COLO829 (cell line): ENCODE data around the gene HAND2.

ENCODE experiments used
- DNase-seq: peaks from one replicate; pipeline ENCODE4 v3.0.0; 2012; ENCODE audit warnings: low spot score

Gene HAND2

DNA sequence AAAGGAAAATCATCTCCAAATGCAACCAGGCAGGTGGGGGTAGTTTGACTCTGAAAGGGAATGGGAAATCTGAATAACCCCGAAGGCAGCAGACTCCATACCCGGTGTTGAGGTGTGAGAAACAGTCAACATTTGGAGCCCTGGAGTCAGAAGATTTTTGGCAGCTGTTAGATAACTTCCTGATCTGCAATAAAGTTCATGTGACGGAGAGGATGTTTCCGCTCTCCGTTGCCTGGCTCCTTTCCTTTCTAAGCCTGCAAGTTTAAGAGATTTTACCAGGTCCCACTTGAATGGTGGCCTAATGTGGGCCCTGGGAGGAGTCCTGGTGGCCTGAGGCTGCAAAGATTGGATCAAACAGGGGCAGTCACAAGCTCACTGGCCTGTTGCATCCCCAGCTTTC, 27.7 kb downstream of the HAND2 start:
- DNase-seq: no peak

DNA sequence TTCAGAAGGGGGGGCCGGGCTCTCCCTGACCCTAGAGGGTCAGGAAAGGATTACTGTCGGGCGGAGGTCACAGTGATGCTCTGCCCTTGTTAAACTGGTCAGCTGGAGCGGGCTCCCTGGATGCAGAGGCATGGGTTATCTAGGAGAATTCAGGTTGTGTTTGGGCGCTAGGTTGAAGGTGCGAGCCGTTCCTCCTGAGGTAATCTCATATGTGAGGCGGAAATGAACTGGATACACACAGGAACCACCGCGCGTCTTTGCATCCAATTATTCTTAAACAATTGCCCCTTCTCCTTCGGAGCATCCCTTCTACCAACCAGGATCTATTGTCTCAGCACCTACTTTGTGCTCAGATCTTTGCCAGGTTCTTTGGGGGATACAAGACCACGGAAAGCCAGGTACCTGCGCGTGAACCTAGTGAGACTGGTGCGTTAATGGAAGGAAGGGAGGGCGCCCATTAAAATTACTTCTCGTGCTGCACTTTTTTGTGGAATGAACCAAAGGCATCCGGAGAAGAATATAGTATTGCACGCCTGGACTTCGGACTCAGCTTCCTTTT, 28.4 kb downstream of the HAND2 start:
- DNase-seq: no peak

GRCh38 chr4:173500841-173501591, 29.0 kb downstream of the HAND2 start:
- DNase-seq: no peak

GRCh38 chr4:173499658-173500535, 30.1 kb downstream of the HAND2 start:
- DNase-seq: no peak

DNA sequence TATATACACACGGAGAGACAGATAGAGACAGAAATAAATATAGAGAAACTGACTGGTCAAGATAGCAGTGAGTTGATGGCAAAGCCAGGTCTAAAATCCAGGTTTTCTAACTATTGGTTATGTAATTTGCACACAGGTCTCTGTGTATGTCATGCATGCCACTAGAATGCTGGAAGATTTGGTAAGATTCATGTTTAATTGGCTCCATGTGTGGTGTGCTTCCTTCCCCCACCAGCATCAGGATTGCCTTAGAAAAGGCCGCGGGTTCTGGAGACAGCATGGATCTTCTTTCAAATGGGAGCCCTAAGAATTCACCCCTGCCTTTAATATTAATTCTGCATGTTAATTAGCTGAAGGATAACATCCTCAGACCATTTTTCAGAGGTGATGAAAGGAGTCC, 31.3 kb downstream of the HAND2 start:
- DNase-seq: no peak

DNA sequence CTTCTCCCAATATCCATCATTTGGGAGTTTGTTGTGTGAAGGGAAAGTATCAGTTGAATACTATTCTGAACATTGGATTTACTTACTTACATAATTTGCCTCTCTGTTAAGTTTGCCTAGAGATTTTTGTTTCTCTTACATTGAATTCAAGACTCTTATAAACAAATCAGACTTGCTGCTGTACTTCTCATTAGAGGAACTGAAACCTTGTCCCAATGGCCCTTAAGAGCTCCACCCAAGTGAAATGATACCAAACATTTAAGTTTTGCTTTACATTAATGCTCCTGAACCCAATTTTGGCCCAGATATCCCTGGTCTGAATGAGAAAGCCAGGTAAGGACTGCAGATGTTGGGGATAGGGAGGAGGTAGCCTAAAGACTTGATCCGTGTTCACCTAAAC, 32.0 kb downstream of the HAND2 start:
- no peak for DNase-seq

GRCh38 chr4:173494013-173494970, 35.7 kb downstream of the HAND2 start:
- peak; percentile 36 for DNase-seq

DNA sequence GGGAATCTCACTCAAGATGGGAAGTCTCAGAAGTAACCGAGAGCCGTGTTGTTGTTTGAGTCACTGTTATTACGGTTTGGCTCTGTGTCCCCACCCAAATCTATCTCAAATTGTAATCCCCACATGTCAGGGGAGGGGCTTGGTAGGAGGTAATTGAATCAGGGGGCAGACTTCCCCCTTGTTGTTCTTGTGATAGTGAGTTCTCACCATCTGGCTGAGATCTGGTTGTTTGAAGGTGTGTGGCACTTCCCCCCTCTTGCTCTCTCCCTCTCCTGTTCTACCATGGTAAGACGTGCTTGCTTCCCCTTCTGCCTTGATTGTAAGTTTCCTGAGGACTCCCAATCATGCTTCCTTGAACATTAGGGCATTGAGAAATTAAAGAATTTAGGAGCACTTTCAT, 37.0 kb downstream of the HAND2 start:
- DNase-seq: no peak

DNA sequence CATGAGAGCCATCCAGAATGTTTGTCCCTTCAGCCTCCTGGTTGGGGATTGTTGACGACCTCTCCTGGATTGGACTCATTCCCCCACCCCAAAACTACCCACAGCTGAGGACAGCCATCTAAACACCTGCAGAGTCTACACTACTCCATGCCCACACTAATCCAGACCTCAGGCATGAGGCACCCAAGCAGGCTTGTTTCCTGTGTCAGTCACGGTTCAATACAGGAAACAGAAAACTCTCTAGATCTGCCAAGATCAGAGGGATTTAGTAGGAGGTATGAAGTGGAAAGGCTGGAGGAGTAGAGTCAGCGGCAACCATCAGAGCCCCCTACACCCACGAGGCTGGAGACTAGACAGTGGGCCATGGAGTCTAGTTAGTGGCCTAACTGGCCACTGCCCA, 37.7 kb downstream of the HAND2 start:
- DNase-seq: no peak

DNA sequence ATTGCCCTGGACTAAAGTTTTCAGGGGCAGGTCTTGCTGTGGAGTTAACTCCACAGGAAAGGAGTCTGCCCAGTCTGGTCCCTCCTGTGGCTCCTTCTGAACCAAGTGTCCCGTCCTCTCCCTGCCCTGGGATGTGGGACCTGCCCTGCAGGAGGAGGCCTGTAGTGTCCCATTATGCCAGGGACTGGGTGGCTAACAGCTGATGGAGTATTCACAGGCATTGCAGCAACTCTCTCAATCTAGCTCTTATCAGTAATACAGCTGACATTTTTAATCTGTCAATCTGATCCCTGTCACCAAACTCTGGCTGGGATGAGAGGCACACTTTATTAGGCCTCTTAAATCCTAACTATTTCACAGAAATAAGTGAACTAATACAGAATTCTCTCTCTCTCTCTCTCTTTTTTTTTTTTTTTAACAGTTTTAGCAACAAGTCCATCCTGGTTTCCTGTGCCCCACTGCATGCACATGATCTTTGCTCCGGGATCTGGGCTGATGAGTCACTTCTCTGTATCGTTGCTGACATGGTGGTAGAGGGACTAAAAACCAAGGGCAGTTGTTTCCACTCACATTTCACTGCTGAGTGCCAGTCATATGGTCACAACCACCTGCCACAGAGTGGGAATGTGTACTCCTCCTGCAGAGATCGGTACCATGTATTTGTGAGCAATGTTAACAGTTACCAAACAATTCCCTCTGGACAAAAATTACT, 39.1 kb downstream of the HAND2 start:
- DNase-seq: peak; percentile 60

DNA sequence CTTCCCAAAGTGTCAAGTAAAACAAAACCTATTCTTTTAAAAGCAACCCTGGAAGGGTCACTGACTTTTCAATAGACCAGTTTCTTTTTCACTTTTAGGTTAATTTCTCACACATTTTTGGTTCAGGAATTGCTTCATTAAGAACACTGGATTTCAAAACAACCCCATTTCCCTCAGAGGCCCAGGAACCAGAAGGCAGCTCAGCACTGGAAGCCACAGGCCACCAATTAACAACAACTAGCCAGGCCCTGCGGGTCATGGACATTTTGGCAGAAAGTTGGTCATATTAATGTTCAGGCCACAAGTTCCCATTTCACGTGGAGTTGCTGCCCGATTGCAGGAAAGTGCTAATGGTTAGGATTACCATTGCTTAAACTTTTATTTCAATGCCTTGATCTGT, 39.8 kb downstream of the HAND2 start:
- DNase-seq: no peak

GRCh38 chr4:173489514-173489913, 40.5 kb downstream of the HAND2 start:
- no peak for DNase-seq

DNA sequence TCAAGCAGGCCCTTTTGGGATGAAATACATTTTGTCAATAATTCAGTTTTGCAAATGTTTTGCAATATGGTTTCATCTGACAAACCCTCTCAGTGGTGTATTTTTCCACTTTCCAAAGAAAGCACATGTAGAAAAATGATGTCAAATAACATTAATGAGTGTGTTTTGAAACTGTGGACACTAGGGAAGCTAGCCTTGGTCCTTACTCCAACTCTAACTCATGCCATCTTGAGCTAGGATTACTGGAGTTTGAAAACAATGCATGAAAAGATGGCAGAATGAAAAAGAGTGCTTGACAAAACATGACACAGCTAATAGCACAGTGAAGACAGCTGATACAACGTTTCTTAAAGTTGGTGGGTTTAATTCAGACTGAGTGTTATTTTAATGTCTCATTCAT, 41.4 kb downstream of the HAND2 start:
- DNase-seq: no peak

DNA sequence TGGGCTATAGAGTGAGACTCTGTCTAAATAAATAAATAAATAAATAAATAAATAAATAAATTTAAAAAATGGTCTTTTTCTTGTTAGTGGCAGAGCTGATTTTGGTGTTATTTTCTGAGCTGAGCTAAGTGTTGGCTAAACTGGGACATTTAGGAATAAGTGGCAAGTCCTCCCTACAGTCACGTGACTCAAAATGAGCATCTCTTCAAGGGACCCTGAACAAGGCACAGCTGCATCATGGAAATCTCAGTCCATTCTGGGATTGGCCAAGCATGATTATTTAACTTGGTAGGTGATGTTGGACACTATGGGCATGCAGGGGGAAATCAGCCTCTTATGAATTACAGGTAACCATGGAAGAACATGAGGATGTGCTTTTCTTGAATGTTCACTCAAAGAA, 42.0 kb downstream of the HAND2 start:
- DNase-seq: no peak

GRCh38 chr4:173486714-173487392, 43.2 kb downstream of the HAND2 start:
- DNase-seq: no peak

DNA sequence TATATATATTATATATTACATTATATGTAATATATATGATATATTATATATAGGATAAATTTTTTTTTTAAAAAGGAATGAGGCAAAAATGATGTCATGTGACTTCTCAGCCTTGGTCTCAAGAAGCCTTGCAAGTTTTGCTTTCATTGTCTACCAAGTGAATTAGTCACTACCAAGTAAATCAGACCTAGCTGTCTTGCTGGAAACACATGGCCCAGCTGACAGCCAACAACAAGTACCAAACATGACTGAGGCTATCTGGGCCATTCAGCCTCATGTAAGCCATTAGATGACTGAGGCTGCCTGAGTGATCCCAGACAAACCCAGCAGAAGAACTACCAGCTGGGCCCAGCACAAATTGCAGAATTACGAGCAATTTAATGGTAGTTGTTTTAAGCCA, 44.9 kb downstream of the HAND2 start:
- DNase-seq: no peak

DNA sequence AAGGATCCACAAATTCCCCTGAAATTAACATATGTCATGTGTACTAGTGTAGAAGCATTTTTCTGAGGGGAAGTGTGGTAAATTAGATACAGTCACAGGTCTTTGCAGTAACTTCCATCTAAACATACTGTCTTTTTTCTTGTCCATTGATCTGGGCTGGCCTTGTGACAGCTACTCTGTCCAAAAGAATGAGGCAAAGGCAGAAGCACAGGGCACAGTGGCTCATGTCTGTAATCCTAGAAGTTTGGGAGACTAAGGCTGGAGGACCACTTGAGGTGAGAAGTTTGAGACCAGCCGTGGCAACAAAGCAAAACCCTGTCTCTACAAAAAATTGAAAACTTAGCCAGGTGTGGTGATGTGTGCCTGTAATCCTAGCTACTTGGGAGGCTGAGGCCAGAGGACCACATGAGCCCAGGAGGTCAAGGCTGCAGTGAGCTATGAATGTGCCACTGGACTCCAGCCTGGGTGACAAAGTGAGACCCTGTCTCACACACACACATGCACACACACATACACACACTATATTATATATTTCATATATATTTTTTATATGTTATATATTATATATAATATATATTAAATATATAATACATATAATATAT, 47.6 kb downstream of the HAND2 start:
- DNase-seq: no peak

GRCh38 chr4:173478913-173479283, 51.1 kb downstream of the HAND2 start:
- DNase-seq: no peak

DNA sequence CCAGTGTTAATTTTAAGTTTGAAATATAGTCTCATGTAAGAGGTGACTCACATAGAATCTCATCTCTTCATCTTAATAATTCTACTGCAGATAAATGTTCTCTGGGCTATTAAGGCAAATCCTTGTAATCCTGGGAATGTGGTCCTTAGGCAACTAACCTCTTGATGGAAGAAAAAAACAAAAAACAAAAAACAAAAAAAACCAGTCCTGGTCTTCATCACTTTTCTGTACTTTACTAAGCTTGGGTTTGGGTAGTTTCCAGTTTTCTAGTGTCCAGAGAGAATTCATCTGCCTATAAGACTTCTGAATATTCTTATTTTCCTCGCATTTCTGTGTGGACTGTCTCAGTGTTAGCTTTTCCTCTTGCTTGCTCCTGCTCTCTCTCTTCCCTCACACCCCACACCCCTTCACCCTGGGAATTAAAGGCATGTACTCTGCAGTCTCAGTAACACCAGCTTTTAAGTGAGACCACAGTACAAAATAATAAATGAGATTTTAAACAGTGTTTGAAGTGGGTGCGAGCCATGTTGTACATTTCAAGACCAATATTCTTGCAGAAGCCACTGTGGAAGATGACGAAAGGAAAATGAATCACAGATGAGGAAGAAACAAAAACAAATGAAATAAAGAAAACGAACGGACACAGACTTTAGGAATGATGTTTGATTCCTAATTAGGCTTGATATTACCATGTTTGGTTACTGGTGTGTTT, 51.7 kb downstream of the HAND2 start:
- DNase-seq: no peak

GRCh38 chr4:173477016-173477415, 53.0 kb downstream of the HAND2 start:
- no peak for DNase-seq
